ENCODE results near the gene DTX4. TPM values are rescaled to one million over a fixed set of nuclear protein-coding genes. Genes with fewer than 3 reads are reported as not detected.

The DTX4 gene
- total RNA-seq, 1 experiment from 2014 or later, result 0.21 TPM

- no peak for DNase-seq (ENCODE audit: low spot score)
Measured at GRCh38 chr11:59192446-59193020, 20.6 kb downstream of the DTX4 start.

DNA sequence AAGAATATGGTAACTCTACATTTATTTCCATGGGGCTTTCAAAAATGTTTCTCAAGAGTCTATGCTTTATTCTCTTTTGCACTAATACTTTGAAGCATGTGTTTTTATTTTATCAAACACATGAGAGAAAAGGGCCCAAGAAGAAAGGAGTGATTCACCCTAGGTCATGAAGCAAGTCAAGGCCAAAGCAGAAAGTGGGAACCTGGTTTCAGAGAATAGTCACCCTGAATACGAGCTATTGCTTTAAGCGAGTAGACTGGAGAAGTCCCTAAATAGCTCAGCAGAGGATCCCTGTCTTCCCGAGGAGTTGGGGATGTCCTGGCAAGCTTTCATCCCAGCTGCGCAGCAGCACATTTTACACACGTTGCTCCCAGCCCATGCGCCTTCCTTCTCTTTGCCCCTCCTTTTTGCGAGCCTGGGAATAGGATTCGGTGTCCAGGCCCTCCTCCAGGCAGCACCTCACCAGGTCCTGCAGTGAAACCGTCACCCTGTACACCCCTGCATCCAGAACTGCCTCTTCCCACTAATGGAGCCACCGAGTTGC lies 21.7 kb downstream of the DTX4 start:
- DNase-seq (ENCODE audit: low spot score), result no peak

DNA sequence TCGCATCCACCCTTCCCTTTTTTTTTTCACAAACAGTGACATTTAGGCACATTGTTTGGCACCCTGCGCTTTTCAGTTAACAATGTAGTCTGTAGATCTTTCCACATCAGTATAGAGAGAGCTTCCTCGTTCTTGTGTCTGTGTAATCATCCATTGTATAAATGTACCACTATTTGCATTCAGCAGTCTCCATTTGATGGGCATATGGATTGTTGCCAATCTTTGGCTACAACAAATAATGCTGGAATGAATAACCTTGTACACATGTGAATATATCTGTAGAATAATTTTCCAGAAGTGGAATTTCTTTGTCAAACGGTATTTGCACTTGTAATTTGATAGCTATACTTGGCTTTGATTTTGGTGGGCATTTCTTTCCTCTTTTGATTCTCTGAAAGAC lies 23.7 kb downstream of the DTX4 start:
- no peak for DNase-seq (ENCODE audit: low spot score)

DNA sequence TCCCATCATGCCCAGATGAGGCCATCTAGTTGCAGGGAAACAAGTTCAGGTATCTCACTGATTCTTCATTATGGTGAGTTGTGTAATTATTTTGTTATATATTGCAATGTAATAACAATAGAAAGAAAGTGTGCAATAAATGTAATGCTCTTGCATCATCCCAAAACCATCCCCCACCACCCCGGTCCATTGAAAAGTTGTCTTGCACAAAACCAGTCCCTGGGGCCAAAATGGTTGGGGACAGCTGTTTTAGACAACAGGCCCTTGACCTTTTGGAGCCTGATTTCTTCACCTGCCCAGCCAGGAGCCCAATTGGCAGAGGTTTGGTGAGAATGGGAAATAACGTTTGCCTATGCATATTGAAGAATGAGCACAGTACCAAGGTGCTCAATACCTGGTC lies 24.8 kb downstream of the DTX4 start:
- DNase-seq (ENCODE audit: low spot score), result no peak

- DNase-seq (ENCODE audit: low spot score), result no peak
Measured at GRCh38 chr11:59197991-59198390, 26.1 kb downstream of the DTX4 start.

- no peak for DNase-seq (ENCODE audit: low spot score)
Measured at GRCh38 chr11:59198726-59199125, 26.8 kb downstream of the DTX4 start.

- DNase-seq (ENCODE audit: low spot score), result peak; percentile 45
Measured at GRCh38 chr11:59199546-59200422, 27.9 kb downstream of the DTX4 start.

GRCh38 chr11:59200423-59200746 lies 28.5 kb downstream of the DTX4 start:
- DNase-seq (ENCODE audit: low spot score), result no peak

DNA sequence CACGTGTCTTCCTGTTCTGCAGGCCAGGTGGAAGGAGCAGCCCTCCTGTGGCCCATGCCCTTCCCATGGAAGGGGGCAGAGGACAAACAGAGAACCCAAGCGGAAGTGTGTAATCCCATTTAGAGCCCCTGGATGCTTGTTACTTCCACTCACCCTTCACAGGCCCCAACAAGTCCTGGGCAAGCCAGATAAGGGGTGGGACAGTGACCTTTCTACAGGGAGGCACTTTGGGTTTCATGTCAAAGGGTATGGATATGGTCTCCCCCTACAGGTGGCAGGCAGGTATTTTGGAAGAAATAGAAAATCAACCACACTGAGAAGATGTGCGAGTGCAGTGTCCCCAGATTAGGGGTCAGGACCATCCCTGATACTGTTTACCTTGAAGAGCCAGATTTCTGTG lies 29.4 kb downstream of the DTX4 start:
- DNase-seq (ENCODE audit: low spot score), result no peak

- DNase-seq (ENCODE audit: low spot score), result peak; percentile 16
Measured at GRCh38 chr11:59204746-59205145, 32.8 kb downstream of the DTX4 start.

- no peak for DNase-seq (ENCODE audit: low spot score)
Measured at GRCh38 chr11:59205648-59206047, 33.7 kb downstream of the DTX4 start.

- DNase-seq (ENCODE audit: low spot score), result peak; percentile 37
Measured at GRCh38 chr11:59206635-59207034, 34.7 kb downstream of the DTX4 start.

DNA sequence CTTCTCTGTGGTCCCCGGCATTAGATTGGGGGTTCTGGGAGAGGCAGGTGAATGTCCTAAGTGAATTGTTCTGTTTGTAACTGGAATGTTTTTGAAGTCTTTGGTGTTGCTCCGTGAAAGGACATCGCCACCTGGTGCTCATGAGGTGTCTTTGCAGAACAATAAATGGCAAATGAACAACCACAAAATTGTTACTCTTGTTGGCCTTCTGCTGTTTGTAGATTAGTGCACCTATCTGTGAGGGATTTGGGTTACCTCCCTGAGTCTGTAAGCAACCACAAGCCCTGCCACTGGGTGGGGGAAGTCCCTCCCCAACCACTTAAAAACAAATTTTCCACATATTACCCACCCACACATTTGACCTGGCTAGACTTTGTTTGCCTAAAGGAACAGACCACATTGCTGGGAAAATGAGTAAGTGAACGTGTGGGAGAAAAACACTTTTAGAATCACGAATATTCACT lies 36.1 kb downstream of the DTX4 start:
- DNase-seq (ENCODE audit: low spot score), result peak; percentile 11

DNA sequence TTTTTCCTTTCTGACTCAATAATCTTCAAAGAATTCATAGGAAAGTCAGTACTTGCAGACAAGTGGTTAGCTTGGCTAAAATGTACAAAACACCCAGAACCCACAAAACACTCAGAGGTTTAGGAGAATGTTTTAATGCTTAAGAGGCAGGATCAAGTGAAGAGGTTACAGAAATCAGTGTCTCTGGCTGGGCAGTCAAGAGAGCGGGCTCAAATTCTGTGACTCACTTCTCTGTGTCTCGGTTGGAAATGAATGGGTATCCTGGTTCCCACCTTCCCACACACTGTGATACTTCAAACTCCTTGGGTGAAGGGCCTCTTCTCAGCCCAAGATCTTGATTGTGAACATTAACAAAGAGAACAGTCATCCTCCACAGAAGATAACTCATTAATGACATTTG lies 37.0 kb downstream of the DTX4 start:
- DNase-seq (ENCODE audit: low spot score), result no peak

GRCh38 chr11:59212222-59212621 lies 40.3 kb downstream of the DTX4 start:
- no peak for DNase-seq (ENCODE audit: low spot score)

DNA sequence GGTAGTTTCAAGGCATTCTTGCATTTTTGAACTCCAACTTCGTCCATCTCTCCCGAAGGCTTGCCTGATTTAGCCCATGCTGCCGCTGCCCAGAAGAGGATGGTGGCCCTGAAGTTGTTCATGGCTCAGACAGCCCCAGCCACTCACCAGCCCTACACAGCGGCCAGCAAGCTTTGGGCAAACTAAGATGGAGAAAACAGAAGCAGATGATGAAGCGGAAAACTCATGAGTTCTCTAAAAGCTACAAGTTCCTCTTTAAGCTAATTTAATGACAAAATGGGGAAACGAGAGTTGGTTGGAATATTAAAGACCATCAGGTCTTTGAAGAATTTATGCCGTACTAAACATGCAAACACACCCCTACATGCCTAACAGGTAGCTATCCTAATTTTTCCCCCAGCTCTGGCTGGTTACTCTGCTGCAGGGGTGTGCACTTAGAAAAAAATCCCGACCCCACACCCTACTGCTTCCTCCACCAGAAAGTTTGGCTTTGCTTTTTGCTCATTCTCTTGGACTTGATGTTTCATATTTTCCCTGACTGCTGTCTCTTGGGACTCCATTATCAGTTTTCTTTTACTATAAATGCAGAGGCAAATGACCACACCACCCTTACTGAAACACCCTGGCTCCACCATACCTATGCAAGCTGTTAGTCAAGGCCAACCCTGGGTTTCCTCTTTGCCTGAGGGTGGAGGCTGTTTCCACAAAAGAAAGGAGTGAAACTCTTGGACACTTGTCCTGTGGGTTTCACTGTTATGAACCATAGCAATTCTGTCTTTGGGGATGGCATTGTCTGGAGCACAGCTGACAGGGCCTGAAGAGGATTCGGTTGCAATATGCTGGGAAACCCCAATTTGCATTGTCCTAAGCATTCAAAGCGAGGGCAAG lies 41.1 kb downstream of the DTX4 start, which contains the start of gene MPEG1:
Gene MPEG1, minus strand, starts transcription at position 184 of the 888 bp plus-strand sequence. Its CDS starts 62 bp downstream, at position 122.
- DNase-seq (ENCODE audit: low spot score), result no peak

- DNase-seq (ENCODE audit: low spot score), result no peak
Measured at GRCh38 chr11:59214141-59214893, 42.4 kb downstream of the DTX4 start.

- DNase-seq (ENCODE audit: low spot score), result no peak
Measured at GRCh38 chr11:59216641-59217564, 45.0 kb downstream of the DTX4 start.

- DNase-seq (ENCODE audit: low spot score), result no peak
Measured at GRCh38 chr11:59218319-59218718, 46.4 kb downstream of the DTX4 start.

- DNase-seq (ENCODE audit: low spot score), result no peak
Measured at GRCh38 chr11:59218893-59219292, 47.0 kb downstream of the DTX4 start.
